K562 (cell line): ENCODE measurements around the gene SHISA8. TPM values are rescaled to one million over a fixed set of nuclear protein-coding genes. Genes with fewer than 3 reads are reported as not detected.

ENCODE experiments used
- ASH1L ChIP-seq: fragments of 450-650 bp; IDR thresholded peaks from 2 replicates; pipeline ENCODE4 v1.6.1; 2018; ENCODE audit warnings: borderline replicate concordance, mild to moderate bottlenecking, low read depth; ENCODE audit not compliant: partially characterized antibody
- BRD9 ChIP-seq: fragments of 450-650 bp; IDR thresholded peaks from 2 replicates; pipeline ENCODE4 v1.6.1; 2018; ENCODE audit warnings: low read depth; ENCODE audit not compliant: partially characterized antibody
- BRF2 ChIP-seq: IDR thresholded peaks from 3 replicates; pipeline ENCODE4 v1.6.1; 2011; ENCODE audit warnings: borderline replicate concordance, mild to moderate bottlenecking; ENCODE audit not compliant: insufficient read length, insufficient read depth
- DMBX1 ChIP-seq: fragments of 250-450 bp; sonication (Bioruptor Pico); IDR thresholded peaks from 2 replicates; pipeline ENCODE4 v1.8.0; 2022; ENCODE audit warnings: inconsistent platforms, mild to moderate bottlenecking, moderate library complexity, borderline replicate concordance
- ESRRB ChIP-seq: fragments of 250-450 bp; sonication (Bioruptor Pico); IDR thresholded peaks from 2 replicates; pipeline ENCODE4 v1.5.0; 2020; ENCODE audit warnings: mild to moderate bottlenecking, moderate library complexity, borderline replicate concordance
- EZH2 ChIP-seq: IDR thresholded peaks from 2 replicates; pipeline ENCODE4 v1.6.1; 2012; ENCODE audit warnings: low read depth, mild to moderate bottlenecking, inconsistent platforms, low read length, borderline replicate concordance
- HLTF ChIP-seq: fragments of 450-650 bp; IDR thresholded peaks from 2 replicates; pipeline ENCODE4 v1.6.1; 2016
- ILF3 ChIP-seq: fragments of 450-650 bp; IDR thresholded peaks from 2 replicates; pipeline ENCODE4 v1.6.1; 2018; ENCODE audit warnings: antibody characterized with exemption, mild to moderate bottlenecking, moderate library complexity, borderline replicate concordance
- NR0B1 ChIP-seq: fragments of 450-650 bp; IDR thresholded peaks from one replicate; pipeline ENCODE4 v1.6.1; 2018; ENCODE audit warnings: mild to moderate bottlenecking, moderate library complexity; ENCODE audit not compliant: partially characterized antibody
- PML ChIP-seq: IDR thresholded peaks from 2 replicates; pipeline ENCODE4 v1.6.1; 2012; ENCODE audit warnings: low read length, inconsistent platforms
- POLR2A ChIP-seq: fragments of 450-650 bp; conservative IDR thresholded peaks from 2 replicates; pipeline ENCODE4 v1.6.1; 2016
- RBFOX2 ChIP-seq: fragments of 200-400 bp; formaldehyde crosslinking; IDR thresholded peaks from 2 replicates; pipeline ENCODE4 v1.6.1; 2017; ENCODE audit warnings: low read depth, mild to moderate bottlenecking, low read length, moderate library complexity
- RBM25 ChIP-seq: fragments of 200-400 bp; formaldehyde crosslinking; IDR thresholded peaks from 2 replicates; pipeline ENCODE4 v1.6.1; 2018; ENCODE audit warnings: low read length, low read depth, moderate library complexity; ENCODE audit not compliant: severe bottlenecking
- RFX5 ChIP-seq: IDR thresholded peaks from 2 replicates; pipeline ENCODE4 v1.6.1; 2011; ENCODE audit warnings: low read depth, mild to moderate bottlenecking, improper control_type of control experiment, low read length
- RNF2 ChIP-seq: sonication (generic); IDR thresholded peaks from 2 replicates; pipeline ENCODE4 v1.6.1; 2016
- ZBTB11 ChIP-seq, 3 experiments: fragments of 200-800 bp in 1 of 3; fragments of 250-450 bp in 1 of 3; fragments of 450-650 bp in 1 of 3; sonication (Bioruptor Pico) in 1 of 3; sonication (Bioruptor generic) in 1 of 3; formaldehyde crosslinking in 1 of 3; IDR thresholded peaks; 2 replicates each; pipeline versions ENCODE4 v1.6.1 to v1.8.0; 2016 to 2022; ENCODE audit warnings: mild to moderate bottlenecking in 2 of 3, missing genetic modification characterization in 2 of 3, missing compliant biosample characterization in 1 of 3, moderate library complexity in 1 of 3
- ZFP91 ChIP-seq: sonication (generic); formaldehyde crosslinking; IDR thresholded peaks from 2 replicates; pipeline ENCODE4 v1.8.0; 2022; ENCODE audit warnings: mild to moderate bottlenecking, missing genetic modification reagents
- ZNF143 ChIP-seq: sonication (generic); formaldehyde crosslinking; IDR thresholded peaks from 2 replicates; pipeline ENCODE4 v1.9.0; 2022; ENCODE audit warnings: mild to moderate bottlenecking, missing genetic modification reagents
- ZNF197 ChIP-seq: fragments of 200-800 bp; sonication (Bioruptor generic); IDR thresholded peaks from 2 replicates; pipeline ENCODE4 v1.6.1; 2016; ENCODE audit warnings: low read depth, missing genetic modification characterization, missing compliant biosample characterization
- ZNF274 ChIP-seq: IDR thresholded peaks from 2 replicates; pipeline ENCODE4 v1.6.1; 2011; ENCODE audit warnings: low read depth, mild to moderate bottlenecking, low read length, moderate library complexity, borderline replicate concordance
- ZNF696 ChIP-seq: fragments of 250-450 bp; sonication (Bioruptor Pico); conservative IDR thresholded peaks from 2 replicates; pipeline ENCODE4 v1.4.0; 2020; ENCODE audit warnings: mild to moderate bottlenecking, moderate library complexity
- polyA plus RNA-seq, 8 experiments: library from polyadenylated mRNA; depleted of rRNA in 4 of 8; stranded (reverse) in 5 of 8; unstranded in 3 of 8; fragments of >200 nt; fragmentation: Nextera tagmentation in 2 of 8; fragmentation: Illumina TruSeq in 1 of 8; extraction: Ambion mirVana in 2 of 8; extraction: Trizol in 1 of 8; gene quantifications; 2 replicates each; pipeline versions ENCODE4 v1.2.1 to v1.2.3, GENCODE V29; 2011 to 2014; ENCODE audit warnings: inconsistent platforms in 1 of 8, missing spikeins in 1 of 8
- total RNA-seq, 7 experiments: library from RNA; depleted of rRNA in 6 of 7; stranded (reverse); fragments of >200 nt in 6 of 7; fragmentation: Illumina TruSeq in 2 of 7; extraction: Trizol in 2 of 7; gene quantifications; 2 replicates each; pipeline versions ENCODE4 v1.2.1 to v1.2.3, GENCODE V29; 2011 to 2021; ENCODE audit warnings: low replicate concordance in 1 of 7

The SHISA8 gene
- total and polyA plus RNA-seq, 9 of the 15 experiments (the other 6 are each of a cell fraction or from before 2014, with no cell fraction given): 0.07 to 3.3 (median 1.1) TPM; not detected in 4

- TF ChIP-seq NR0B1 (no peak), ESRRB (CRISPR knock-in tag) (no peak), ZNF197 (CRISPR knock-in tag) (no peak), EZH2 (no peak), ZFP91 (CRISPR knock-in tag) (peak; percentile 96), RNF2 (peak; percentile 53; the same call in 1 of the 2 replicates), ZNF143 (no peak), ZNF696 (CRISPR knock-in tag) (no peak), HLTF (no peak), ASH1L (peak; percentile 93), ZBTB11 (CRISPR knock-in tag; IDR thresholded peaks at IDR 0.05) (peak in 1 of 3 experiments; percentile 32; a peak in 1 of 6 replicates), ZNF274 (no peak), RBM25 (peak; percentile 94), POLR2A (peak; percentile 78), PML (no peak), BRF2 (no peak), DMBX1 (CRISPR knock-in tag) (no peak), RFX5 (no peak), ILF3 (no peak), RBFOX2 (peak; percentile 89), BRD9 (no peak)
Measured at GRCh38 chr22:41946629-41947423, 32.0 kb upstream of the SHISA8 start, which contains the start of gene CENPM (continued).
